Superior temporal gyrus (tissue), 1 donor: ENCODE results near the gene KCTD6.

Experiments used
- DNase-seq: peaks from one replicate; pipeline ENCODE4 v3.0.0-alpha.2; 2016; ENCODE audit errors: extremely low spot score

KCTD6 gene

GRCh38 chr3:58485801-58486435 lies 6.0 kb upstream of the KCTD6 start:
- DNase-seq: no peak

- peak; percentile 52 for DNase-seq
Measured at GRCh38 chr3:58487140-58487886, 4.6 kb upstream of the KCTD6 start.

GRCh38 chr3:58488967-58489366 lies 2.9 kb upstream of the KCTD6 start:
- DNase-seq: no peak

GRCh38 chr3:58490860-58491501 lies 915 bp upstream of the KCTD6 start:
- DNase-seq: peak; percentile 28

- DNase-seq: no peak
Measured at GRCh38 chr3:58492494-58492905, 604 bp downstream of the KCTD6 start.

- DNase-seq: no peak
Measured at GRCh38 chr3:58494107-58494506, 2.2 kb downstream of the KCTD6 start.

- DNase-seq: peak; percentile 36
Measured at GRCh38 chr3:58495101-58495500, 3.2 kb downstream of the KCTD6 start.

- DNase-seq: no peak
Measured at GRCh38 chr3:58496206-58496857, 4.4 kb downstream of the KCTD6 start.

GRCh38 chr3:58497097-58497496 lies 5.2 kb downstream of the KCTD6 start:
- DNase-seq: peak; percentile 71

- no peak for DNase-seq
Measured at GRCh38 chr3:58502872-58503271, 11.0 kb downstream of the KCTD6 start.

GRCh38 chr3:58507356-58508078 lies 15.6 kb downstream of the KCTD6 start:
- no peak for DNase-seq

- DNase-seq: no peak
Measured at GRCh38 chr3:58508437-58508836, 16.5 kb downstream of the KCTD6 start.

- DNase-seq: no peak
Measured at GRCh38 chr3:58514405-58514804, 22.5 kb downstream of the KCTD6 start.

GRCh38 chr3:58518291-58518789 lies 26.4 kb downstream of the KCTD6 start:
- no peak for DNase-seq

GRCh38 chr3:58519668-58520402 lies 27.9 kb downstream of the KCTD6 start:
- no peak for DNase-seq

- DNase-seq: no peak
Measured at GRCh38 chr3:58520403-58521335, 28.8 kb downstream of the KCTD6 start.

GRCh38 chr3:58521336-58521670 lies 29.4 kb downstream of the KCTD6 start:
- no peak for DNase-seq

GRCh38 chr3:58521917-58522631 lies 30.2 kb downstream of the KCTD6 start:
- DNase-seq: peak; percentile 32

GRCh38 chr3:58522759-58523425 lies 31.0 kb downstream of the KCTD6 start:
- DNase-seq: no peak
